Activated naive CD4-positive, alpha-beta T cell treated with anti-CD3 and anti-CD28 coated beads for 36 hours (primary cell): ENCODE results near the gene PEPD. TPM values are rescaled to one million over a fixed set of nuclear protein-coding genes. Genes with fewer than 3 reads are reported as not detected.

Experiments used
- CTCF ChIA-PET: fragments of 350-600 bp; sonication (Branson Sonifier 250); formaldehyde crosslinking; loops from one replicate; lab custom pipeline; 2021; ENCODE audit warnings: antibody characterized with exemption; lab: Charles Lee
- DNase-seq: peaks from one replicate; pipeline ENCODE4 v3.0.0-alpha.2; 2020
- H3K27ac Mint-ChIP-seq: one replicate; pipeline ENCODE4 v1.8.0; 2021; ENCODE audit warnings: mild to moderate bottlenecking, mixed read lengths
- H3K27me3 Mint-ChIP-seq: one replicate; pipeline ENCODE4 v1.8.0; 2021; ENCODE audit warnings: low read depth, mixed read lengths
- H3K36me3 Mint-ChIP-seq: one replicate; pipeline ENCODE4 v1.8.0; 2021; ENCODE audit warnings: low read depth, mixed read lengths
- H3K4me1 Mint-ChIP-seq: one replicate; pipeline ENCODE4 v1.8.0; 2021; ENCODE audit warnings: low read depth, mixed read lengths
- H3K4me3 Mint-ChIP-seq: one replicate; pipeline ENCODE4 v1.8.0; 2021; ENCODE audit warnings: mild to moderate bottlenecking, moderate library complexity, mixed read lengths
- H3K9me3 Mint-ChIP-seq: one replicate; pipeline ENCODE4 v1.8.0; 2021; ENCODE audit warnings: mixed read lengths
- intact Hi-C: fragments of 100-400 bp; cut with micrococcal nuclease; formaldehyde crosslinking; loops from one replicate; pipeline ENCODE4 v1.15.1; 2023
- total RNA-seq, 2 experiments: library from RNA; stranded (reverse); gene quantifications; one replicate each; pipeline ENCODE4 v1.2.3, GENCODE V29; 2021

PEPD gene
- total RNA-seq, 2 experiments from 2014 or later: 31.9 to 35.8 TPM

GRCh38 chr19:33349319-33350289 is 172.0 kb downstream of the PEPD start:
- H3K4me1 Mint-ChIP-seq: no peaks in the 10 kb centered on the region
- H3K4me3 Mint-ChIP-seq: no peak overlapping the region
- no peak overlapping the region for H3K27ac Mint-ChIP-seq
- no peak for DNase-seq
- no peaks in the 10 kb centered on the region for H3K9me3 Mint-ChIP-seq
- H3K36me3 Mint-ChIP-seq: no peaks in the 10 kb centered on the region
- peaks cover 17% of the 10 kb centered on the region for H3K27me3 Mint-ChIP-seq
- intact Hi-C loops: no loop called here
- CTCF ChIA-PET: no interaction called here

- Mint-ChIP-seq H3K27ac (no peak overlapping the region), H3K4me1 (no peaks in the 10 kb centered on the region), H3K27me3 (peaks cover 21% of the 10 kb centered on the region), H3K9me3 (no peaks in the 10 kb centered on the region), H3K4me3 (no peak overlapping the region), H3K36me3 (no peaks in the 10 kb centered on the region)
- DNase-seq: no peak
- CTCF ChIA-PET: no interaction called here
- intact Hi-C loops: no loop called here
Observed at GRCh38 chr19:33348301-33349010, 173.1 kb downstream of the PEPD start.

GRCh38 chr19:33347300-33347699 is 174.3 kb downstream of the PEPD start:
- DNase-seq: no peak
- Mint-ChIP-seq H3K4me3 (no peak overlapping the region), H3K4me1 (no peaks in the 10 kb centered on the region), H3K27ac (no peak overlapping the region), H3K9me3 (no peaks in the 10 kb centered on the region), H3K36me3 (no peaks in the 10 kb centered on the region), H3K27me3 (peaks cover 25% of the 10 kb centered on the region)
- CTCF ChIA-PET: no interaction called here
- intact Hi-C loops: no loop called here

- Mint-ChIP-seq H3K27me3 (peaks cover 25% of the 10 kb centered on the region), H3K4me3 (no peak overlapping the region), H3K36me3 (no peaks in the 10 kb centered on the region), H3K4me1 (no peaks in the 10 kb centered on the region), H3K9me3 (no peaks in the 10 kb centered on the region), H3K27ac (no peak overlapping the region)
- intact Hi-C loops: no loop called here
- CTCF ChIA-PET: no interaction called here
- DNase-seq: no peak
Observed at GRCh38 chr19:33346665-33347064, 174.9 kb downstream of the PEPD start.

- no peak for DNase-seq
- Mint-ChIP-seq H3K9me3 (no peaks in the 10 kb centered on the region), H3K36me3 (no peaks in the 10 kb centered on the region), H3K27me3 (peaks cover 25% of the 10 kb centered on the region), H3K4me3 (no peak overlapping the region), H3K4me1 (no peaks in the 10 kb centered on the region), H3K27ac (no peak overlapping the region)
- intact Hi-C loops: no loop called here
- CTCF ChIA-PET: no interaction called here
Observed at GRCh38 chr19:33345163-33345562, 176.4 kb downstream of the PEPD start.

- H3K9me3 Mint-ChIP-seq: no peaks in the 10 kb centered on the region
- DNase-seq: no peak
- peaks cover 25% of the 10 kb centered on the region for H3K27me3 Mint-ChIP-seq
- no peak overlapping the region for H3K4me3 Mint-ChIP-seq
- H3K36me3 Mint-ChIP-seq: no peaks in the 10 kb centered on the region
- no peak overlapping the region for H3K27ac Mint-ChIP-seq
- CTCF ChIA-PET: no interaction called here
- H3K4me1 Mint-ChIP-seq: no peaks in the 10 kb centered on the region
- intact Hi-C loops: no loop called here
Observed at GRCh38 chr19:33344573-33344925, 177.0 kb downstream of the PEPD start.

GRCh38 chr19:33343859-33344572 is 177.6 kb downstream of the PEPD start:
- no peaks in the 10 kb centered on the region for H3K9me3 Mint-ChIP-seq

GRCh38 chr19:33343301-33343700 is 178.3 kb downstream of the PEPD start:
- H3K9me3 Mint-ChIP-seq: no peaks in the 10 kb centered on the region
- no peaks in the 10 kb centered on the region for H3K36me3 Mint-ChIP-seq
- H3K4me3 Mint-ChIP-seq: no peak overlapping the region
- H3K4me1 Mint-ChIP-seq: no peaks in the 10 kb centered on the region
- peaks cover 31% of the 10 kb centered on the region for H3K27me3 Mint-ChIP-seq
- intact Hi-C loops: no loop called here
- CTCF ChIA-PET: interaction anchor here (1.2 kb wide), 1 partner anchor 72 kb away, joined by 4 read pairs; no protein-coding TSS in a partner anchor
- DNase-seq: no peak
- H3K27ac Mint-ChIP-seq: no peak overlapping the region

More at GRCh38 chr19:33343859-33344572, 177.6 kb downstream of the PEPD start:
- CTCF ChIA-PET: interaction anchor here (1.2 kb wide), 1 partner anchor 71 kb away, joined by 4 read pairs; no protein-coding TSS in a partner anchor
- Mint-ChIP-seq H3K4me1 (no peaks in the 10 kb centered on the region), H3K4me3 (no peak overlapping the region), H3K36me3 (no peaks in the 10 kb centered on the region), H3K27me3 (peaks cover 27% of the 10 kb centered on the region), H3K27ac (no peak overlapping the region)
- intact Hi-C loops: no loop called here
- no peak for DNase-seq

GRCh38 chr19:33340991-33341390 is 180.6 kb downstream of the PEPD start:
- Mint-ChIP-seq H3K27me3 (peaks cover 25% of the 10 kb centered on the region), H3K4me3 (no peak overlapping the region), H3K36me3 (no peaks in the 10 kb centered on the region), H3K4me1 (no peaks in the 10 kb centered on the region), H3K9me3 (no peaks in the 10 kb centered on the region), H3K27ac (no peak overlapping the region)
- intact Hi-C loops: no loop called here
- no peak for DNase-seq
- CTCF ChIA-PET: no interaction called here

- H3K27me3 Mint-ChIP-seq: peaks cover 14% of the 10 kb centered on the region
- H3K4me1 Mint-ChIP-seq: no peaks in the 10 kb centered on the region
- CTCF ChIA-PET: no interaction called here
- intact Hi-C loops: no loop called here
- no peak overlapping the region for H3K4me3 Mint-ChIP-seq
- no peak for DNase-seq
- no peaks in the 10 kb centered on the region for H3K36me3 Mint-ChIP-seq
- H3K9me3 Mint-ChIP-seq: no peaks in the 10 kb centered on the region
- no peak overlapping the region for H3K27ac Mint-ChIP-seq
Observed at GRCh38 chr19:33339016-33339984, 182.3 kb downstream of the PEPD start.
